Lower leg skin (tissue), 3 donors: Measurements from ENCODE around the gene NES.

Source experiments
- CTCF ChIP-seq, 3 donors: fragments of 450-650 bp; IDR thresholded peaks; one replicate each; pipeline ENCODE4 v1.5.1; 2016; ENCODE audit warnings: antibody characterized with exemption in 3 of 3, mild to moderate bottlenecking in 3 of 3, moderate library complexity in 2 of 3
- POLR2A ChIP-seq, 2 donors: fragments of 450-650 bp; IDR thresholded peaks; one replicate each; pipeline ENCODE4 v1.6.1; 2016 to 2017; ENCODE audit warnings: antibody characterized with exemption in 2 of 2, mild to moderate bottlenecking in 1 of 2, moderate library complexity in 1 of 2

- TF ChIP-seq CTCF (IDR thresholded peaks at IDR 0.05) (no peak), POLR2A (IDR thresholded peaks at IDR 0.05) (no peak)
Measured at GRCh38 chr1:156652992-156653355, 24.2 kb downstream of the NES start.
